AG04449 (cell line): ENCODE measurements around the gene ARHGAP4.

Experiments used
- CTCF ChIA-PET: fragments of 350-600 bp; formaldehyde crosslinking; extraction: SDS; loops from one replicate; lab custom pipeline; 2021; ENCODE audit warnings: antibody characterized with exemption; lab: Yijun Ruan, JAX
- POLR2A ChIA-PET: fragments of 400-600, 350-600 bp; formaldehyde crosslinking; extraction: SDS; loops from one replicate; lab custom pipeline; 2020; ENCODE audit warnings: antibody characterized with exemption, inconsistent platforms; lab: Yijun Ruan, JAX
- DNase-seq: peaks from one replicate; pipeline ENCODE4 v3.0.0-alpha.2; 2010; ENCODE audit warnings: low read depth, low spot score
- H3K4me3 ChIP-seq: 2 replicates; pipeline ENCODE4 v1.5.1; 2011; ENCODE audit warnings: low read depth, mild to moderate bottlenecking, control low read depth, low read length
- CTCF ChIP-seq: IDR thresholded peaks from one replicate; pipeline ENCODE4 v1.5.1; 2011; ENCODE audit warnings: mild to moderate bottlenecking, moderate library complexity, low read length, control low read depth, inconsistent platforms; ENCODE audit not compliant: insufficient read depth; ENCODE audit errors: missing control alignments

The ARHGAP4 gene

GRCh38 chrX:153919281-153919680, 6.8 kb downstream of the ARHGAP4 start:
- no peak for DNase-seq
- POLR2A ChIA-PET = no interaction called here
- TF ChIP-seq CTCF = no peak
- H3K4me3 ChIP-seq = no peak overlapping the region
- CTCF ChIA-PET = no interaction called here

GRCh38 chrX:153917869-153918268, 8.2 kb downstream of the ARHGAP4 start:
- H3K4me3 ChIP-seq = no peak overlapping the region
- no peak for DNase-seq
- CTCF ChIA-PET = interaction anchor here (1.1 to 1.5 kb wide), 2 partner anchors 9 to 11 kb away, joined by 3 to 7 read pairs; no protein-coding TSS in a partner anchor

GRCh38 chrX:153913701-153914100, 12.4 kb downstream of the ARHGAP4 start:
- H3K4me3 ChIP-seq = no peak overlapping the region
- ChIA-PET CTCF (interaction anchor here (1.2 to 5.1 kb wide), 2 partner anchors 10 to 33 kb away, joined by 3 to 29 read pairs; no protein-coding TSS in a partner anchor), POLR2A (no interaction called here)
- no peak for DNase-seq
- TF ChIP-seq CTCF = no peak

More at GRCh38 chrX:153917869-153918268, 8.2 kb downstream of the ARHGAP4 start:
- TF ChIP-seq CTCF = no peak
- POLR2A ChIA-PET = no interaction called here

GRCh38 chrX:153913211-153913610, 12.9 kb downstream of the ARHGAP4 start:
- CTCF ChIA-PET = interaction anchor here (1.2 to 5.1 kb wide), 2 partner anchors 10 to 34 kb away, joined by 3 to 29 read pairs; no protein-coding TSS in a partner anchor
- TF ChIP-seq CTCF = no peak
- POLR2A ChIA-PET = no interaction called here
- DNase-seq = no peak
- no peak overlapping the region for H3K4me3 ChIP-seq

- ChIA-PET POLR2A (no interaction called here), CTCF (interaction anchor here (1.0 to 5.1 kb wide), 2 partner anchors 12 to 15 kb away, joined by 3 to 29 read pairs; no protein-coding TSS in a partner anchor)
- no peak for TF ChIP-seq CTCF
- DNase-seq = no peak
- H3K4me3 ChIP-seq = no peak overlapping the region
Measured at GRCh38 chrX:153911798-153912197, 14.3 kb downstream of the ARHGAP4 start.

GRCh38 chrX:153910446-153910845, 15.6 kb downstream of the ARHGAP4 start:
- no peak overlapping the region for H3K4me3 ChIP-seq
- TF ChIP-seq CTCF = no peak
- ChIA-PET POLR2A (no interaction called here), CTCF (interaction anchor here (5.1 kb wide), 1 partner anchor 13 kb away, joined by 29 read pairs; no protein-coding TSS in a partner anchor)
- no peak for DNase-seq
